SH-SY5Y (cell line): ENCODE results near the gene UNC93B1.

Experiments
- GATA2 ChIP-seq: IDR thresholded peaks from 2 replicates; pipeline ENCODE4 v1.6.1; 2011; ENCODE audit warnings: mild to moderate bottlenecking, low read depth, low read length
- GATA3 ChIP-seq: IDR thresholded peaks from 2 replicates; pipeline ENCODE4 v1.6.1; 2011; ENCODE audit warnings: low read depth, mild to moderate bottlenecking, low read length, moderate library complexity

- TF ChIP-seq GATA3, result no peak
- no peak for TF ChIP-seq GATA2
Measured at GRCh38 chr11:68031144-68031464, 27.2 kb upstream of the UNC93B1 start.
